Activated CD4-positive, CD25-positive, alpha-beta regulatory T cell treated with anti-CD3 and anti-CD28 coated beads, Interleukin-2, amount 50 U/mL, for 72 hours (primary cell): Measurements from ENCODE around the gene KMT2E.
"Not testable (repeated sequence)": the region's sequence is repeated elsewhere in the genome, so short reads cannot be mapped to it uniquely, and the experiment has no call there.

Experiments used
- DNase-seq: peaks from one replicate; pipeline ENCODE4 v3.0.0; 2021

The KMT2E gene

GRCh38 chr7:105027176-105027853, 13.3 kb downstream of the KMT2E start:
- DNase-seq, result no peak

GRCh38 chr7:105028004-105028403, 14.0 kb downstream of the KMT2E start:
- no peak for DNase-seq

DNA sequence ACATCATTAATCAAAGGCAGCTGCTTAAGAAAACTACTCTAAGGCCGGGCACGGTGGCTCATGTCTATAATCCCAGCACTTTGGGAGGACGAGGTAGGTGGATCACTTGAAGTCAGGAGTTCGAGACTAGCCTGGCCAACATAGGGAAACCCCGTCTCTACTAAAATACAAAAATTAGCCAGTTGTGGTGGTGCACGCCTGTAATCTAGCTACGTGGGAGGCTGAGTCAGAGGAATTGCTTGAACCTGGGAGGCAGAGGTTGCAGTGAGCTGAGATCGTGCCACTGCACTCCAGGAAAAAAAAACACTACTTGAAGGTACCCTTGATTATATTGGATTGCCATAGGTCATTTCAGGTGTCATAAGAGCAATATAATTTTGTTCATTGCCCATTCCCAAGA, 14.9 kb downstream of the KMT2E start:
- not testable (repeated sequence) for DNase-seq

GRCh38 chr7:105030447-105030846, 16.4 kb downstream of the KMT2E start:
- DNase-seq, result no peak

- DNase-seq, result no peak
Observed at GRCh38 chr7:105032553-105033214, 18.7 kb downstream of the KMT2E start.

DNA sequence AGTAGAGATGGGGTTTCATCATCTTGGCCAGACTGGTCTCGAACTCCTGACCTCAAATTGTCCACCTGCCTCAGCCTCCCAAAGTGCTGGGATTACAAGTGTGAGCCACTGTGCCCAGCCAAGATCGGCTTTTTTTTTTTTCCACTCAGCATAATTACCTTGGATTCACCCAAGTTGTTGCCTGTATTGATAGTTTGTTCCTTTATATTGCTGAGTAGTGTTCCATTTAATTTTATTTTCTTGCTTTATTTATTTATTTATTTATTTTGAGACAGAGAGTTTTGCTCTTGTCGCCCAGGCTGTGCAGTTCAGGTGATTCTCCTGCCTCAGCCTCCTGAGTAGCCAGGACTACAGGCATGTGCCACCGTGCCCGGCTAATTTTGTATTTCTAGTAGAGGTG, 21.3 kb downstream of the KMT2E start:
- no peak for DNase-seq

DNA sequence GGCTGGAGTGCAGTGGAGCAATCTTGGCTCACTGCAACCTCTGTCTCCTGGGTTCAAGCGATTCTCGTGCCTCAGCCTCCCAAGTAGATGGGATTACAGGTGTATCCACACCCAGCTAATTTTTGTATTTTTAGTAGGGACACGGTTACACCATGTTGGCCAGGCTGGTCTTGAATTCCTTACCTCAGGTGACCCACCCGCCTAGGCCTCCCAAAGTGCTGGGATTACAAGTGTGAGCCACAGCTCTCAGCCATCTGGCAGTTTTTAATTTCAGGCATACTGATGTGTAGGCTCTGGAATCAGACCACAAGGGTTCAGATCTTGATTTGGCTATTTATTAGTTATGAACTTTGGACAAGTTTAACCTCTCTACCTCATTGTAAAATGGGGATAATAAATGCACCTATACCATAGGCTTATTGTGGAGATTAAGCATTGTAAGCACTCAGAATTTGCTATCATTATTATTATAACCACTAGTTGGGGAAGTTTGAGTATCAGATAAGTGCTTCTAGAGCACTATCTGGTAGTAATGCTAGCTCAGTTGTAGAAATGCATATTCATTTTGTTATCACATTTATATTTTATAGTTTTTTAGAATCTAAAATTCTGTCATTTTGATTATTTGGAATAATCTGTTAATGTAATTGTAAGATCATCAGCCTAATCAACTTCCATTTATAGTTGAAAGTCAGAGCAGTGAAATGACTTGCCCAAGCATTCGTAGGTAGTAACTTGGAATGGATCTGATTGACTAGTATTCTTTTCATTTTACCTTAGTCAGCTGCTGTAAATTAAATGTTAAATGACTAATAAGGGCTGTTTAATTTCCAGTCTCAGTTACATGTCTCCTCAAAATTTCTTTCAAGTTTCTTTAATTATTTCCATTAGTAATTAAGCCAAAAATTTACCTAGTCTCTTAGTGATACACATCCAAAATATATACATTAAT, 22.5 kb downstream of the KMT2E start:
- DNase-seq, result no peak

DNA sequence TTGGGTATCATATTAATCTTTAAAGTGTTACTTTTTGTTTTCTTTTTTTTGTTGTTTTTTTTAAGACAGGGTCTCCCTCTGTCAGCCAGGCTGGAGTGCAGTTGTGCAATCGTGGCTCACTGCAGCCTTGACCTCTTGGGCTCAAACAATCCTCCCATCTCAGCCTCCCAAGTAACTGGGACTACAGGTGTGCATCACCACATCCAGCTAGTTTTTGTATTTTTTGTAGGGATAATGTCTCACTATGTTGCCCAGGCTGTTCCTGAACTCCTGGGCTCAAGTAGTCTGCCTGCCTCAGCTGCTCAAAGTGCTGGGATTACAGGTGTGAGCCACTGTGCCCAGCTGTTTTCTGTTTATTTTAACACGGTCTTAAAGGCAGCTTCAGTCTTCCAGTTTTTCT, 23.3 kb downstream of the KMT2E start:
- no peak for DNase-seq

- no peak for DNase-seq
Observed at GRCh38 chr7:105044449-105045070, 30.6 kb downstream of the KMT2E start.

- no peak for DNase-seq
Observed at GRCh38 chr7:105046414-105046813, 32.4 kb downstream of the KMT2E start.

- no peak for DNase-seq
Observed at GRCh38 chr7:105047932-105048331, 33.9 kb downstream of the KMT2E start.

DNA sequence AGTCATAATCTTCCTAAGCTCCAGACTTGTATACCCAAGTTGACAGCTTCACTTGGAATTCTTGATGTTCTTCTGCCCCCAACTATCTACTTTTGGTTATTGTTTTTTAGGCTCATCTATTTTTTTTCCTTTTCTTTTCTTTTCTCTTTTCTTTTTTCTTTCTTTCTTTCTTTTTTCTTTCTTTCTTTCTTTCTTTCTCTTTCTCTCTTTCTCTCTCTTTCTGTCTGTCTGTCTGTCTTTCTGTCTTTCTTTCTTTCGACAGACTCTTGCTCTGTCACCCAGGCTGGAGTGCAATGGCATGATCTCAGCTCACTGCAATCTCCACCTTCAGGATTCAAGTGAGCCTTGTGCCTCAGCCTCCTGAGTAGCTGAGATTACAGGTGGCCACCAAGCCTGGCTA, 36.5 kb downstream of the KMT2E start:
- no peak for DNase-seq

DNA sequence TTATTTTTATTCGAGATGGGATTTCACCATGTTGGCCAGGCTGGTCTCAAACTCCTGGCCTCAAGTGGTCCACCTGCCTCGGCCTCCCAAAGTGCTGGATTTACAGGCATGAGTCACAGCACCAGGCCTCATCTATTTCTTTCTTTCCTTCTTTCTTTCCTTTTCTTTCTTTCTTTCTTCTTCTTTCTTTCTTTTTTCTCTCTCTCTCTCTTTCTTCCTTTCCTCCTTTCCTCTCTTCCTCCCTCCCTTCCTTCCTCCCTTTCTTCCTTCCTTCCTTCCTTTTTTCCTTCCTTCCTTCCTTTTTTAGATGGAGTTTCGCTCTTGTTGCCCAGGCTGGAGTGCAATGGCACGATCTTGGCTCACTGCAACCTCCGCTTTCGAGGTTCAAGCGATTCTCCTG, 36.9 kb downstream of the KMT2E start:
- DNase-seq, result not testable (repeated sequence)

GRCh38 chr7:105055084-105055483, 41.1 kb downstream of the KMT2E start:
- DNase-seq, result no peak

DNA sequence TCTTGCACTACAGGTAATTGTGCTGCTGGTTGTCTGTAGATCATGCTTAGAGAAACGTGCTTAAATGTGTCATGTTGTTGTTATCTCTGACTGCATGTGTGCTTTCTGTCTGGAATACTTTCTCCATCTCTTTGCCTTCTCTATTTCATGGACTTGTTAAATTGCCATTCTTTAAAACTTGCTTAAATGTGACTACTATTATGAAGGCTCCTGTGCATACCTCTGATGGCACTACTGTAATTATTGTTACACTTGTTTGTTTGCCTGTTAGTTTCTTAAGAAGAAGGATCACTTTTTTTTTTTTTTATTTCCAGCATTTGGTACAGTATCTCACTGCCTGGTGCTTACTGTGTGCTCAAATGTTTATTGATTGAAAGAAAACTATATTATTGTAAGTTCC, 41.6 kb downstream of the KMT2E start:
- no peak for DNase-seq

DNA sequence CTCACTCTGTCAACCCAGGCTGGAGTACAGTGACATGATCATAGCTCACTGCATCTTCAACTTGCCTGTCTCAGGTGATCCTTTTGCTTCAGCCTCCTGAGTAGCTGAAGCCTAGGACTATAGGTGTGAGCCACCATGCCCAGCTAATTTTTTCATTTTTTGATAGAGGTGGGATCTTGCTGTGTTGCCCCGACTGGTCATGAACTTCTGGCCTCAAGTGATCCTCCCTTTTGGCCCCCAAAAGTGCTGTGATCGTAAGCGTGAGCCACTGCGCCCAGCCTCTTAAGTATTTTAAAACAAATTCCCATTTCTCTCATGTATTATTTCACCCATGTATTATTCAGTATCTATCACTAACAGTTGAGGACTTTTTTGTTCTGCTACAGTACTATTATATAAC, 43.5 kb downstream of the KMT2E start:
- DNase-seq, result no peak

- DNase-seq, result no peak
Observed at GRCh38 chr7:105060437-105060836, 46.4 kb downstream of the KMT2E start.

- no peak for DNase-seq
Observed at GRCh38 chr7:105060923-105061322, 46.9 kb downstream of the KMT2E start.

DNA sequence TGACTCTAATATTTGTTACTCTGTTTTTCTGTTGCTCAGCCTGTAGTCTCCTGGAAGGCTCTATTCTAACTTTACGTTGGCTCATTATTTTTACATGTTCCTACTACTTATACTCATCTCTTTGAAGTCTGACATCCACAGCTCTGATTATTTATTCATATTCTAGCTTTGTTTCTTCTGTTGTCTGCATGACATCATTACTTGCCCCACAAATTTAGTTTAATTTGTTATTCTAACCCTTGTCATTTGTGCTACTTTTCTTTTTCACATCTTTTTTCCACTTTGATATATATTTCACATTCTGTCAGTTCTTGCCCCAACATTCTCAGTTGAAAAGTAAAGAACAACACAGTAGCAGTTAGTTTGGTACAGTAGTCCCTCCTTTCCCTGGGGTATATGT, 51.1 kb downstream of the KMT2E start:
- DNase-seq, result no peak

GRCh38 chr7:105067691-105068090, 53.7 kb downstream of the KMT2E start:
- no peak for DNase-seq

- DNase-seq, result no peak
Observed at GRCh38 chr7:105068886-105069285, 54.9 kb downstream of the KMT2E start.

GRCh38 chr7:105073143-105073542, 59.1 kb downstream of the KMT2E start:
- no peak for DNase-seq

DNA sequence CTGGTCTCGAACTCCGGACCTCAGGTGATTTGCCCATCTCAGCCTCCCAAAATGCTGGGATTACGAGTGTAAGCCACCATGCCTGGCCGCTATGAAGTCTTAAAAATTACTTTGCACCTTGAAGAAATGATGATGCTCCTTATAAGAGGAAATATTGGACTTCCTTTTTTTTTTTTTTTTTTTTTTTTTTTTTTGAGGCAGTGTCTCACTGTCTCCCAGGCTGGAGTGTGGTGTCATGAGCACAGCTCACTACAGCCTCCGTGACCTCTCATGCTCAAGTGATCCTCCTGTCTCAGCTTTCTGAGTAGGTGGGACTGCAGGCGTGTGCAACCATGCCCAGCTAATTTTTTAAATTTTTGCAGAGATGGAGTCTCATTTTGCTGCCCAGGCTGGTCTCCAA, 65.3 kb downstream of the KMT2E start:
- DNase-seq, result no peak
